Activated CD4-positive, alpha-beta T cell treated with anti-CD3 and anti-CD28 coated beads for 1 hour (primary cell): ENCODE data around the gene CARS1.

Source experiments
- DNase-seq: peaks from one replicate; pipeline ENCODE4 v3.0.0-alpha.2; 2020

The CARS1 gene

DNA sequence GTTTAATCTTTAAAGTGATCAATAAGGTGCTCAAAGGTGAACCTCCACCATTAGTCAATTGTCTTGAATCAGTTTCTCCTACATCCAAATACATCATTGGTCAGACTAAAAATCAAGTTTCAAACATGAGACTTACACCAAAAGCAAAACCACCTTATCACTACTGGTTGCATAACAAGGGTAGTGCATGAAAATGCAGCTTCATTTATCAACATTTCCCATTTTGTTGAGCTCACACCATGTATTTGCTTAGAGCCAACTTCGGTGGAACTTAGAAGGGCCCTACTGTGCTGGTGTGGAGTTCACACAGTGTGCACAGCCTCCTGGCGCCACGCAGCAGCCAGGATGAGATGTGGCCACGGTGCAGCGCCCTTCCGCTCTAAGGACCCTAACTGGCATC, 104.9 kb downstream of the CARS1 start:
- no peak for DNase-seq

DNA sequence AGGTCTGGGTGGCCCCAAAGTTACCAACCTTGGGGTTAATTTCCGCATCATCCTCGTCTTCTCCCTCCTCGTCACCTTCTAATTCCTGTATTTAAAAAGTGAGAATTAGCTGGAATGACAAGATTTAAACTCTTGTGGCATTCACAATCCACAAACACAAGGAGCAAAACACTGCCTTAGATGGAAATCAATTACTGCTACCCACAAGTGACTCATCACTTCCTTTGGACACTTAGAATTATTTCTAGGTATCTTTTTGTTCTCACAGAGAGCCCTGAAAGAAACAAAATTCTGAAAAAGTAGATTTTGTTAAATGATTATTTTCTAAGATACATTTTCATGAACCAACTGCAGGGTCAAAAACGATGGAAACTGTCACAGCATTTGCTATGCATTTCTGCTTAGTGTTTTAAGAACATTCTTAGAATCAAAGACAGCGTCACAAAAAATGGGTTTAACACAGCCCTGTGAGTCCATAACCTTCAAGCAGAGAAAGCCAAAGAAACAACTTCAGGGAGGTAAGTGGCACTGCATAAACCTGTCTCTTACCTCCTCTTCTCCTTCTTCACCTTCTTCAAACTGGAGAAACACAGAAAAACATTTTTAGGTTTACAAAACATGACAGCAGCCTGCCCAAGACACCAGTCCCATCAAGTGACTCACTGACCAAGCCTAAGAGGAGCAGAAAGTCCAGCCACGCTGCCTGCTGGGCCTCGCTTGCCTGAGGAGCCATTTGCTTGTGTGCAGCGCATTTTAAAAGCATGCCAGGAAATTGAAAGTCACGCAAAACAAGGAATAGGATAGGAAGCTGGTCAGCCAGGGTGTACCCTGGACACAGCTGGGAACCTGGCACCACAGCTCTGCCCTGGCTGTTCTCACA, 105.8 kb downstream of the CARS1 start:
- no peak for DNase-seq
